Endothelial cell of umbilical vein (primary cell): Measurements from ENCODE around the gene GARIN5A. TPM values are rescaled to one million over a fixed set of nuclear protein-coding genes. Genes with fewer than 3 reads are reported as not detected.

ENCODE experiments used
- BruUV-seq: library from RNA; stranded (reverse); fragments of 400-500 nt; replicated peaks from 2 replicates; lab custom pipeline; 2021; lab: Mats Ljungman, UMichigan
- CTCF ChIA-PET: fragments of 300-600, 350-600 bp; sonication (Branson Sonifier 250); formaldehyde crosslinking; loops from one replicate; lab custom pipeline; 2021; ENCODE audit warnings: antibody characterized with exemption, inconsistent platforms; lab: Charles Lee
- POLR2A ChIA-PET: fragments of 300-600, 350-600 bp; sonication (Branson Sonifier 250); formaldehyde crosslinking; loops from one replicate; lab custom pipeline; 2021; ENCODE audit warnings: antibody characterized with exemption, inconsistent platforms; lab: Charles Lee
- DNase-seq: peaks from one replicate; pipeline ENCODE4 v3.0.0-alpha.2; 2011; ENCODE audit warnings: low read depth, low spot score
- FAIRE-seq: peaks from 2 replicates; lab custom pipeline; 2011; peaks lifted over from hg19 to GRCh38; lab: Jason Lieb, UNC
- H2AFZ ChIP-seq: 2 replicates; pipeline ENCODE4 v1.6.0; 2012; ENCODE audit warnings: low read depth, low read length, control low read depth, inconsistent platforms
- H3K27ac ChIP-seq: 2 replicates; pipeline ENCODE4 v1.5.1; 2011; ENCODE audit warnings: low read depth, mild to moderate bottlenecking, control low read depth, low read length, moderate library complexity; ENCODE audit not compliant: insufficient read depth
- H3K27me3 ChIP-seq, 2 experiments: 2 replicates each; pipeline versions ENCODE4 v1.6.0 to v1.6.1; 2011; ENCODE audit warnings: low read length in 2 of 2, mixed read lengths in 1 of 2; ENCODE audit not compliant: control insufficient read depth in 2 of 2, insufficient read depth in 2 of 2
- H3K36me3 ChIP-seq, 2 experiments: 2 replicates in 1 of 2; 3 replicates in 1 of 2; pipeline ENCODE4 v1.5.1; 2011; ENCODE audit warnings: low read length in 2 of 2, mild to moderate bottlenecking in 1 of 2, moderate library complexity in 1 of 2; ENCODE audit not compliant: control insufficient read depth in 2 of 2, insufficient read depth in 2 of 2; ENCODE audit errors: extremely low read depth in 1 of 2
- H3K4me1 ChIP-seq: 3 replicates; pipeline ENCODE4 v1.5.1; 2011; ENCODE audit warnings: mild to moderate bottlenecking, low read length; ENCODE audit not compliant: control insufficient read depth, insufficient read depth; ENCODE audit errors: extremely low read depth
- H3K4me2 ChIP-seq: 2 replicates; pipeline ENCODE4 v1.6.1; 2011; ENCODE audit warnings: low read length, control low read depth, mixed read lengths; ENCODE audit not compliant: insufficient read depth
- H3K4me3 ChIP-seq, 3 experiments: fragments of 200-600 bp in 1 of 3; sonication (generic), shearing (Covaris generic) in 1 of 3; replicated peaks in 1 of 3; 2 replicates each; pipeline ENCODE4 v1.5.1; 2011 to 2016; ENCODE audit warnings: control low read depth in 3 of 3, low read length in 3 of 3, mild to moderate bottlenecking in 2 of 3, inconsistent platforms in 1 of 3, low read depth in 1 of 3, moderate library complexity in 1 of 3; ENCODE audit not compliant: insufficient read depth in 1 of 3
- H3K79me2 ChIP-seq: 2 replicates; pipeline ENCODE4 v1.6.0; 2012; ENCODE audit warnings: low read length, inconsistent platforms; ENCODE audit not compliant: control insufficient read depth, insufficient read depth
- H3K9ac ChIP-seq: replicated peaks from 2 replicates; pipeline ENCODE3; 2011; ENCODE audit warnings: low read length, control low read depth; ENCODE audit not compliant: insufficient read depth; ENCODE audit errors: extremely low read depth
- H3K9me1 ChIP-seq: replicated peaks from 3 replicates; pipeline ENCODE4 v1.6.0; 2011; ENCODE audit warnings: mild to moderate bottlenecking, low read length; ENCODE audit not compliant: control insufficient read depth, insufficient read depth; ENCODE audit errors: extremely low read depth
- H3K9me3 ChIP-seq: replicated peaks from 2 replicates; pipeline ENCODE4 v1.5.1; 2012; ENCODE audit warnings: low read length, inconsistent platforms; ENCODE audit not compliant: control insufficient read depth, insufficient read depth
- H4K20me1 ChIP-seq: replicated peaks from 2 replicates; pipeline ENCODE3; 2011; ENCODE audit warnings: mild to moderate bottlenecking, low read length; ENCODE audit not compliant: control insufficient read depth, insufficient read depth; ENCODE audit errors: extremely low read depth
- CTCF ChIP-seq, 2 donors: IDR thresholded peaks; 1 replicate in 1 of 2; 2 replicates in 1 of 2; pipeline ENCODE4 v1.5.1; 2011; ENCODE audit warnings: low read length in 2 of 2, mild to moderate bottlenecking in 2 of 2, moderate library complexity in 2 of 2, control low read depth in 1 of 2, inconsistent platforms in 1 of 2, low read depth in 1 of 2; ENCODE audit not compliant: insufficient read depth in 1 of 2; ENCODE audit errors: extremely low read depth in 1 of 2
- EZH2 ChIP-seq: IDR thresholded peaks from 2 replicates; pipeline ENCODE4 v1.6.1; 2012; ENCODE audit warnings: borderline replicate concordance, low read depth, mild to moderate bottlenecking, moderate library complexity, low read length, inconsistent platforms; ENCODE audit not compliant: severe bottlenecking
- FOS ChIP-seq: IDR thresholded peaks from 2 replicates; pipeline ENCODE4 v1.6.1; 2011; ENCODE audit warnings: mild to moderate bottlenecking, low read length, moderate library complexity, borderline replicate concordance; ENCODE audit not compliant: insufficient read depth
- GATA2 ChIP-seq: IDR thresholded peaks from 2 replicates; pipeline ENCODE4 v1.7.0; 2011; ENCODE audit warnings: low read depth, mild to moderate bottlenecking, moderate library complexity, mixed read lengths, low read length; ENCODE audit not compliant: insufficient read length, insufficient read depth
- JUN ChIP-seq: IDR thresholded peaks from 2 replicates; pipeline ENCODE4 v1.6.1; 2011; ENCODE audit warnings: borderline replicate concordance, low read depth; ENCODE audit not compliant: insufficient read length, insufficient read depth
- MAX ChIP-seq: IDR thresholded peaks from 2 replicates; pipeline ENCODE4 v1.6.1; 2011; ENCODE audit not compliant: insufficient read depth, insufficient read length
- MYC ChIP-seq: IDR thresholded peaks from one replicate; pipeline ENCODE4 v1.6.1; 2011; ENCODE audit warnings: mild to moderate bottlenecking, low read depth, low read length
- POLR2A ChIP-seq: IDR thresholded peaks from 2 replicates; pipeline ENCODE4 v1.6.1; 2012; ENCODE audit warnings: low read depth, mild to moderate bottlenecking, control low read depth, low read length
- POLR2AphosphoS5 ChIP-seq: IDR thresholded peaks from 2 replicates; pipeline ENCODE4 v1.6.1; 2012; ENCODE audit warnings: low read depth, mild to moderate bottlenecking, control low read depth, low read length, moderate library complexity; ENCODE audit not compliant: insufficient read depth
- dilution Hi-C: fragments of 300-500 bp; cut with MboI; formaldehyde crosslinking; loops from one replicate; pipeline ENCODE4 v1.15.0; 2019; ENCODE audit warnings: low sequenced_read_pairs; ENCODE audit not compliant: extremely low pct_ligation_motif_present
- intact Hi-C: fragments of 100-400 bp; cut with micrococcal nuclease; formaldehyde crosslinking; loops from one replicate; pipeline ENCODE4 v1.10.0; 2022
- polyA plus RNA-seq, 4 experiments: library from polyadenylated mRNA; depleted of rRNA in 3 of 4; stranded (reverse) in 3 of 4; unstranded in 1 of 4; fragments of >200 nt; gene quantifications; 2 replicates each; pipeline versions ENCODE4 v1.2.1 to v1.2.3, GENCODE V29; 2011 to 2012; ENCODE audit warnings: missing spikeins in 1 of 4
- total RNA-seq: library from RNA; stranded (reverse); gene quantifications from 2 replicates; pipeline ENCODE4 v1.2.3, GENCODE V29; 2021

Gene GARIN5A
- total and polyA plus RNA-seq, 2 donors (not counting 3 experiments of a cell fraction or from before 2014, with no cell fraction given) = 0.44 to 0.76 TPM

- CTCF ChIA-PET = interaction anchor here (0.7 to 7.4 kb wide), 18 partner anchors 12 to 208 kb away, joined by 3 to 144 read pairs (median 4); partner anchors contain the start of gene POLD1
- intact Hi-C loops (loop anchor here (2.0 kb wide), 1 partner anchor 17 kb away; the partner anchor contains the start of genes EMC10 and GARIN5A), dilution Hi-C loops (no loop called here)
- Histone ChIP-seq H3K9me3 (no peaks in the 10 kb centered on the region), H3K4me2 (no peak overlapping the region), H3K9ac (no peak overlapping the region), H3K36me3 (no peaks in the 10 kb centered on the region), H3K27me3 (no peaks in the 10 kb centered on the region), H3K4me1 (no peaks in the 10 kb centered on the region), H3K4me3 (no peak overlapping the region), H2AFZ (no peak overlapping the region), H3K27ac (no peak overlapping the region), H3K79me2 (no peaks in the 10 kb centered on the region), H3K9me1 (no peaks in the 10 kb centered on the region), H4K20me1 (no peaks in the 10 kb centered on the region)
- FAIRE-seq (no peak), DNase-seq (no peak)
- POLR2A ChIA-PET = interaction anchor here (0.9 kb wide), 1 partner anchor 50 kb away, joined by 4 read pairs; the partner anchor contains the start of gene JOSD2
- TF ChIP-seq JUN (no peak), POLR2AphosphoS5 (no peak), POLR2A (no peak), MYC (no peak), CTCF (IDR thresholded peaks at IDR 0.05; ENCODE audit: extremely low read depth in 1 of 2, insufficient read depth in 1 of 2, low read depth in 1 of 2, low read length in 2 of 2) (no peak), FOS (no peak), GATA2 (no peak), EZH2 (no peak), MAX (no peak)
- no TSS peak for BruUV-seq
Measured at GRCh38 chr19:50460161-50460765, 16.4 kb downstream of the GARIN5A start.
